IMR-90 (cell line): ENCODE results near the gene RAD51D. TPM values are rescaled to one million over a fixed set of nuclear protein-coding genes. Genes with fewer than 3 reads are reported as not detected.

Experiments used
- ATAC-seq: fragments of 200-7000 bp; cut with Tn5 transposase; 2 replicates; pipeline ENCODE4 v1.9.1; 2020; ENCODE audit warnings: low read depth, mild to moderate bottlenecking, moderate library complexity
- BruUV-seq: library from RNA; stranded (reverse); fragments of 400-500 nt; replicated peaks from 2 replicates; lab custom pipeline; 2021; lab: Mats Ljungman, UMichigan
- CTCF ChIA-PET: fragments of 300-600 bp; formaldehyde crosslinking; extraction: SDS; loops from one replicate; lab custom pipeline; 2021; ENCODE audit warnings: antibody characterized with exemption; lab: Yijun Ruan, JAX
- POLR2A ChIA-PET: fragments of 300-600 bp; sonication (Branson Sonifier 250); formaldehyde crosslinking; loops from one replicate; lab custom pipeline; 2022; ENCODE audit warnings: antibody characterized with exemption; ENCODE audit not compliant: unreplicated experiment; lab: Charles Lee
- DNase-seq: peaks from one replicate; pipeline ENCODE4 v3.0.0; 2013
- H2AFZ ChIP-seq: replicated peaks from 2 replicates; pipeline ENCODE3; 2013; ENCODE audit warnings: low read length, mild to moderate bottlenecking; ENCODE audit not compliant: poor library complexity
- H2AK5ac ChIP-seq: 2 replicates; pipeline ENCODE4 v1.6.1; 2013; ENCODE audit warnings: low read depth, low read length, inconsistent platforms
- H2AK9ac ChIP-seq: replicated peaks from 2 replicates; pipeline ENCODE3; 2013; ENCODE audit warnings: mild to moderate bottlenecking, low read depth, low read length, moderate library complexity; ENCODE audit not compliant: poor library complexity
- H2BK120ac ChIP-seq: 2 replicates; pipeline ENCODE4 v1.6.1; 2013; ENCODE audit warnings: low read depth, low read length, inconsistent platforms
- H2BK15ac ChIP-seq: 3 replicates; pipeline ENCODE4 v1.6.1; 2013; ENCODE audit warnings: low read depth, low read length, inconsistent platforms
- H2BK20ac ChIP-seq: 2 replicates; pipeline ENCODE4 v1.6.1; 2013; ENCODE audit warnings: low read depth, mild to moderate bottlenecking, inconsistent platforms, low read length, moderate library complexity
- H2BK5ac ChIP-seq: 2 replicates; pipeline ENCODE4 v1.6.1; 2013; ENCODE audit warnings: mild to moderate bottlenecking, low read depth, low read length, inconsistent platforms; ENCODE audit not compliant: poor library complexity, severe bottlenecking
- H3K14ac ChIP-seq: replicated peaks from 2 replicates; pipeline ENCODE4 v1.6.1; 2013; ENCODE audit warnings: low read depth, low read length, inconsistent platforms
- H3K18ac ChIP-seq: 2 replicates; pipeline ENCODE4 v1.6.1; 2013; ENCODE audit warnings: low read depth, low read length, control low read depth
- H3K23ac ChIP-seq: 2 replicates; pipeline ENCODE4 v1.6.1; 2013; ENCODE audit warnings: low read depth, low read length, inconsistent platforms
- H3K27ac ChIP-seq: 2 replicates; pipeline ENCODE4 v1.5.1; 2013; ENCODE audit warnings: mild to moderate bottlenecking, control low read depth, low read length; ENCODE audit not compliant: insufficient read depth
- H3K27me3 ChIP-seq: 2 replicates; pipeline ENCODE4 v1.6.1; 2013; ENCODE audit warnings: low read length; ENCODE audit not compliant: control insufficient read depth, insufficient read depth
- H3K36me3 ChIP-seq: 2 replicates; pipeline ENCODE4 v1.6.1; 2013; ENCODE audit warnings: low read length, mixed read lengths; ENCODE audit not compliant: control insufficient read depth, insufficient read depth
- H3K4ac ChIP-seq: 2 replicates; pipeline ENCODE4 v1.6.1; 2013; ENCODE audit warnings: low read depth, low read length, inconsistent platforms
- H3K4me1 ChIP-seq: 2 replicates; pipeline ENCODE4 v1.6.1; 2013; ENCODE audit warnings: low read length, mixed read lengths; ENCODE audit not compliant: control insufficient read depth, insufficient read depth
- H3K4me2 ChIP-seq: 2 replicates; pipeline ENCODE4 v1.6.1; 2013; ENCODE audit warnings: low read depth, mild to moderate bottlenecking, control low read depth, low read length, moderate library complexity
- H3K4me3 ChIP-seq: 2 replicates; pipeline ENCODE4 v1.5.1; 2013; ENCODE audit warnings: low read depth, mild to moderate bottlenecking, control low read depth, low read length, moderate library complexity; ENCODE audit not compliant: insufficient read depth
- H3K56ac ChIP-seq: 2 replicates; pipeline ENCODE4 v1.6.1; 2013; ENCODE audit warnings: low read length, inconsistent platforms; ENCODE audit not compliant: insufficient read depth; ENCODE audit errors: extremely low read depth
- H3K79me1 ChIP-seq, 2 experiments: 2 replicates each; pipeline ENCODE4 v1.6.1; 2013; ENCODE audit warnings: low read length in 2 of 2, inconsistent platforms in 1 of 2, low read depth in 1 of 2
- H3K9ac ChIP-seq: 2 replicates; pipeline ENCODE4 v1.6.1; 2013; ENCODE audit warnings: low read depth, low read length, control low read depth
- H3K9me1 ChIP-seq: 2 replicates; pipeline ENCODE4 v1.6.1; 2013; ENCODE audit warnings: low read length, inconsistent platforms; ENCODE audit not compliant: insufficient read depth
- H3K9me3 ChIP-seq: 2 replicates; pipeline ENCODE4 v1.6.1; 2013; ENCODE audit warnings: low read length; ENCODE audit not compliant: control insufficient read depth, insufficient read depth
- H4K20me1 ChIP-seq: 2 replicates; pipeline ENCODE4 v1.6.1; 2013; ENCODE audit warnings: low read length, inconsistent platforms; ENCODE audit not compliant: insufficient read depth
- H4K5ac ChIP-seq: 2 replicates; pipeline ENCODE4 v1.6.1; 2013; ENCODE audit warnings: mild to moderate bottlenecking, low read depth, low read length, control low read depth
- H4K8ac ChIP-seq, 2 experiments: 2 replicates each; pipeline ENCODE4 v1.6.1; 2013; ENCODE audit warnings: low read depth in 2 of 2, low read length in 2 of 2, control low read depth in 1 of 2, inconsistent platforms in 1 of 2
- H4K91ac ChIP-seq: 2 replicates; pipeline ENCODE4 v1.6.1; 2013; ENCODE audit warnings: low read depth, low read length, inconsistent platforms; ENCODE audit not compliant: insufficient read depth
- CTCF ChIP-seq: conservative IDR thresholded peaks from 2 replicates; pipeline ENCODE4 v1.5.1; 2012; ENCODE audit warnings: mild to moderate bottlenecking, low read depth, low read length, improper control_type of control experiment
- MXI1 ChIP-seq: IDR thresholded peaks from 2 replicates; pipeline ENCODE4 v1.6.1; 2012; ENCODE audit warnings: low read depth, mild to moderate bottlenecking, low read length, moderate library complexity, borderline replicate concordance
- RAD21 ChIP-seq: IDR thresholded peaks from 2 replicates; pipeline ENCODE4 v1.6.1; 2012; ENCODE audit warnings: low read length, improper control_type of control experiment
- RFX5 ChIP-seq: IDR thresholded peaks from 2 replicates; pipeline ENCODE4 v1.8.0; 2012; ENCODE audit warnings: low read depth, mild to moderate bottlenecking, low read length, moderate library complexity
- WGBS, 2 experiments: methylation state at CpG; one replicate each; pipeline versions ENCODE4 v1.1.5 to v1.1.7; 2013; ENCODE audit warnings: missing lambda C conversion rate in 2 of 2; ENCODE audit not compliant: insufficient read length in 1 of 2; ENCODE audit errors: extremely low coverage in 2 of 2; 5-methylcytosine and 5-hydroxymethylcytosine counted together
- dilution Hi-C: fragments of 300-500 bp; cut with HindIII; formaldehyde crosslinking; loops from one replicate; pipeline ENCODE4 v1.14.3; 2018; ENCODE audit warnings: low sequenced_read_pairs; ENCODE audit not compliant: unreplicated experiment
- in situ Hi-C: fragments of 300-500 bp; cut with MboI; formaldehyde crosslinking; loops from 3 replicates; pipeline ENCODE4 v1.14.3; 2019; ENCODE audit warnings: low sequenced_read_pairs, inconsistent platforms, mixed read lengths
- intact Hi-C: fragments of 100-400 bp; cut with micrococcal nuclease; formaldehyde crosslinking; loops from 2 replicates; pipeline ENCODE4 v1.10.0; 2022
- polyA plus RNA-seq, 3 experiments: library from polyadenylated mRNA; depleted of rRNA; stranded (reverse); fragments of >200 nt; gene quantifications; 2 replicates each; pipeline ENCODE4 v1.2.3, GENCODE V29; 2012; ENCODE audit warnings: low replicate concordance in 1 of 3
- total RNA-seq: library from RNA; depleted of rRNA; stranded (reverse); fragments of >200 nt; gene quantifications from 2 replicates; pipeline ENCODE4 v1.2.3, GENCODE V29; 2012

RAD51D gene
- total and polyA plus RNA-seq, 2 of the 4 experiments (the other 2 are of a cell fraction): 10.8 to 12.7 TPM

- H4K8ac ChIP-seq: no peak overlapping the region
- H2BK15ac ChIP-seq: no peak overlapping the region
- H3K27me3 ChIP-seq: no peaks in the 10 kb centered on the region
- no peak for TF ChIP-seq RFX5
- no peak for TF ChIP-seq RAD21
- TF ChIP-seq CTCF: no peak
- TF ChIP-seq MXI1: no peak
- no peak overlapping the region for H2BK20ac ChIP-seq
- H3K4me1 ChIP-seq: peaks cover 15% of the 10 kb centered on the region
- H3K4me2 ChIP-seq: no peak overlapping the region; the same call in 1 of the 2 replicates
- no peak overlapping the region for H2AK5ac ChIP-seq
- dilution Hi-C loops: no loop called here
- DNase-seq (no peak), ATAC-seq (peak; percentile 18; the same call in 1 of the 2 replicates)
- no peak overlapping the region for H3K4ac ChIP-seq
- H2BK5ac ChIP-seq: no peak overlapping the region
- no peak overlapping the region for H3K14ac ChIP-seq
- H3K9me1 ChIP-seq: peaks cover 7% of the 10 kb centered on the region; the same call in 1 of the 2 replicates
- no peak overlapping the region for H3K23ac ChIP-seq
- peaks cover 11% of the 10 kb centered on the region; the same call in 1 of the 2 replicates for H4K20me1 ChIP-seq
- no peak overlapping the region for H3K9ac ChIP-seq
- no TSS peak for BruUV-seq
- no peak overlapping the region for H4K5ac ChIP-seq
- H3K27ac ChIP-seq: no peak overlapping the region
- POLR2A ChIA-PET: no interaction called here
- CTCF ChIA-PET: interaction anchor here (0.7 kb wide), 1 partner anchor 445 kb away, joined by 3 read pairs; no protein-coding TSS in a partner anchor
- H2AK9ac ChIP-seq: no peak overlapping the region
- H3K56ac ChIP-seq: no peak overlapping the region
- in situ Hi-C loops: no loop called here
- peaks cover 42 to 83% of the 10 kb centered on the region in 2 experiments for H3K79me1 ChIP-seq
- H3K18ac ChIP-seq: no peak overlapping the region
- no CpG with 5 or more reads among the region's 3 CpGs for WGBS, 2 experiments
- H2AFZ ChIP-seq: no peak overlapping the region
- H3K4me3 ChIP-seq: no peak overlapping the region
- no peaks in the 10 kb centered on the region for H3K9me3 ChIP-seq
- H3K36me3 ChIP-seq: peaks cover 1% of the 10 kb centered on the region; the same call in 1 of the 2 replicates
- H2BK120ac ChIP-seq: no peak overlapping the region
- intact Hi-C loops: no loop called here
- H4K91ac ChIP-seq: no peak overlapping the region
These were observed 46.4 kb downstream of the RAD51D start for GRCh38 chr17:35073183-35073790.
